HepG2 (cell line): Measurements from ENCODE around the gene KDM5A.

Experiments
- BRD4 ChIP-seq: sonication (generic); formaldehyde crosslinking; IDR thresholded peaks from 2 replicates; pipeline ENCODE4 v1.4.0; 2020; ENCODE audit warnings: missing genetic modification reagents
- ELF3 ChIP-seq: IDR thresholded peaks from 2 replicates; pipeline ENCODE4 v1.6.1; 2016; ENCODE audit warnings: missing genetic modification reagents, missing compliant biosample characterization
- HNRNPUL1 ChIP-seq: fragments of 200-400 bp; formaldehyde crosslinking; IDR thresholded peaks from 2 replicates; pipeline ENCODE4 v1.6.1; 2017; ENCODE audit warnings: low read depth, mild to moderate bottlenecking, low read length, moderate library complexity
- KDM6A ChIP-seq: IDR thresholded peaks from 2 replicates; pipeline ENCODE4 v1.6.1; 2016; ENCODE audit warnings: low read depth
- NCOR1 ChIP-seq: fragments of 200-600 bp; sonication (generic); IDR thresholded peaks from 2 replicates; pipeline ENCODE4 v1.7.0; 2017; ENCODE audit warnings: antibody characterized with exemption, low read length, borderline replicate concordance
- SP2 ChIP-seq: sonication (generic); formaldehyde crosslinking; IDR thresholded peaks from 2 replicates; pipeline ENCODE4 v1.5.1; 2020; ENCODE audit warnings: mild to moderate bottlenecking, missing genetic modification reagents
- TBX2 ChIP-seq: sonication (generic); formaldehyde crosslinking; IDR thresholded peaks from 2 replicates; pipeline ENCODE4 v1.5.0; 2020; ENCODE audit warnings: missing genetic modification reagents, mild to moderate bottlenecking, borderline replicate concordance
- ZNF138 ChIP-seq: sonication (generic); formaldehyde crosslinking; IDR thresholded peaks from 2 replicates; pipeline ENCODE4 v1.5.0; 2020; ENCODE audit warnings: mild to moderate bottlenecking, low read depth, missing genetic modification reagents
- ZNF331 ChIP-seq: sonication (generic); formaldehyde crosslinking; IDR thresholded peaks from 2 replicates; pipeline ENCODE4 v1.4.0; 2020; ENCODE audit warnings: missing genetic modification reagents
- ZNF34 ChIP-seq: sonication (generic); formaldehyde crosslinking; IDR thresholded peaks from 2 replicates; pipeline ENCODE4 v1.4.0; 2020; ENCODE audit warnings: mild to moderate bottlenecking, missing genetic modification reagents, borderline replicate concordance
- ZNF660 ChIP-seq: sonication (generic); formaldehyde crosslinking; IDR thresholded peaks from 2 replicates; pipeline ENCODE4 v1.5.1; 2020; ENCODE audit warnings: mild to moderate bottlenecking, low read depth, missing genetic modification reagents, borderline replicate concordance
- TF ChIP-seq, protein P1 (sequence below): sonication (generic); formaldehyde crosslinking; IDR thresholded peaks from 2 replicates; pipeline ENCODE4 v1.4.0; 2020; ENCODE audit warnings: missing genetic modification reagents
- TF ChIP-seq, protein P2 (sequence below): sonication (generic); formaldehyde crosslinking; IDR thresholded peaks from 2 replicates; pipeline ENCODE4 v1.5.0; 2020; ENCODE audit warnings: mild to moderate bottlenecking, missing genetic modification reagents, moderate library complexity
- TF ChIP-seq, protein P3 (sequence below): sonication (generic); formaldehyde crosslinking; IDR thresholded peaks from 2 replicates; pipeline ENCODE4 v1.5.0; 2020; ENCODE audit warnings: mild to moderate bottlenecking, missing genetic modification reagents

DNA sequence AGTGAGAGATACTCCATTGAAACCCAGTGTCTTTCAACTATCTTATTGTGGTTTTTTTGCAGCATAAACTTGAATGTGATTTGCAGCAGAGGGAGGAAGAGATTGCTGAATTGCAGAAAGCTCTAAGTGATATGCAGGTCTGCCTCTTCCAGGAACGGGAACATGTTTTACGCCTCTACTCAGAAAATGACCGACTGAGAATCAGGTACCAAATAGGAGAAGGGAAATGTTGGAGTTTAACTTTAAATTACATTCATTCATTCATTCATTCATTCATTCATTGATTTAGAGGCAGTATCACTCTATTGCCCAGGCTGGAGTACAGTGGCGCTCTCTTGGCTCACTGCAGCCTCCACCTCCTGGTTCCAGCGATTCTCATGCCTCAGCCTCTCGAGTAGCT is 29.3 kb upstream of the KDM5A start:
- no peak for TF ChIP-seq SP2
- TF ChIP-seq KDM6A (CRISPR knock-in tag) = no peak
- TF ChIP-seq, protein P1, sequence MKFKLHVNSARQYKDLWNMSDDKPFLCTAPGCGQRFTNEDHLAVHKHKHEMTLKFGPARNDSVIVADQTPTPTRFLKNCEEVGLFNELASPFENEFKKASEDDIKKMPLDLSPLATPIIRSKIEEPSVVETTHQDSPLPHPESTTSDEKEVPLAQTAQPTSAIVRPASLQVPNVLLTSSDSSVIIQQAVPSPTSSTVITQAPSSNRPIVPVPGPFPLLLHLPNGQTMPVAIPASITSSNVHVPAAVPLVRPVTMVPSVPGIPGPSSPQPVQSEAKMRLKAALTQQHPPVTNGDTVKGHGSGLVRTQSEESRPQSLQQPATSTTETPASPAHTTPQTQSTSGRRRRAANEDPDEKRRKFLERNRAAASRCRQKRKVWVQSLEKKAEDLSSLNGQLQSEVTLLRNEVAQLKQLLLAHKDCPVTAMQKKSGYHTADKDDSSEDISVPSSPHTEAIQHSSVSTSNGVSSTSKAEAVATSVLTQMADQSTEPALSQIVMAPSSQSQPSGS = no peak
- TF ChIP-seq TBX2 (CRISPR knock-in tag) = no peak
- TF ChIP-seq BRD4 (CRISPR knock-in tag) = no peak
- TF ChIP-seq ELF3 (CRISPR knock-in tag) = no peak
- TF ChIP-seq, protein P2, sequence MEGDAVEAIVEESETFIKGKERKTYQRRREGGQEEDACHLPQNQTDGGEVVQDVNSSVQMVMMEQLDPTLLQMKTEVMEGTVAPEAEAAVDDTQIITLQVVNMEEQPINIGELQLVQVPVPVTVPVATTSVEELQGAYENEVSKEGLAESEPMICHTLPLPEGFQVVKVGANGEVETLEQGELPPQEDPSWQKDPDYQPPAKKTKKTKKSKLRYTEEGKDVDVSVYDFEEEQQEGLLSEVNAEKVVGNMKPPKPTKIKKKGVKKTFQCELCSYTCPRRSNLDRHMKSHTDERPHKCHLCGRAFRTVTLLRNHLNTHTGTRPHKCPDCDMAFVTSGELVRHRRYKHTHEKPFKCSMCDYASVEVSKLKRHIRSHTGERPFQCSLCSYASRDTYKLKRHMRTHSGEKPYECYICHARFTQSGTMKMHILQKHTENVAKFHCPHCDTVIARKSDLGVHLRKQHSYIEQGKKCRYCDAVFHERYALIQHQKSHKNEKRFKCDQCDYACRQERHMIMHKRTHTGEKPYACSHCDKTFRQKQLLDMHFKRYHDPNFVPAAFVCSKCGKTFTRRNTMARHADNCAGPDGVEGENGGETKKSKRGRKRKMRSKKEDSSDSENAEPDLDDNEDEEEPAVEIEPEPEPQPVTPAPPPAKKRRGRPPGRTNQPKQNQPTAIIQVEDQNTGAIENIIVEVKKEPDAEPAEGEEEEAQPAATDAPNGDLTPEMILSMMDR (CRISPR knock-in tag) = no peak
- TF ChIP-seq, protein P3, sequence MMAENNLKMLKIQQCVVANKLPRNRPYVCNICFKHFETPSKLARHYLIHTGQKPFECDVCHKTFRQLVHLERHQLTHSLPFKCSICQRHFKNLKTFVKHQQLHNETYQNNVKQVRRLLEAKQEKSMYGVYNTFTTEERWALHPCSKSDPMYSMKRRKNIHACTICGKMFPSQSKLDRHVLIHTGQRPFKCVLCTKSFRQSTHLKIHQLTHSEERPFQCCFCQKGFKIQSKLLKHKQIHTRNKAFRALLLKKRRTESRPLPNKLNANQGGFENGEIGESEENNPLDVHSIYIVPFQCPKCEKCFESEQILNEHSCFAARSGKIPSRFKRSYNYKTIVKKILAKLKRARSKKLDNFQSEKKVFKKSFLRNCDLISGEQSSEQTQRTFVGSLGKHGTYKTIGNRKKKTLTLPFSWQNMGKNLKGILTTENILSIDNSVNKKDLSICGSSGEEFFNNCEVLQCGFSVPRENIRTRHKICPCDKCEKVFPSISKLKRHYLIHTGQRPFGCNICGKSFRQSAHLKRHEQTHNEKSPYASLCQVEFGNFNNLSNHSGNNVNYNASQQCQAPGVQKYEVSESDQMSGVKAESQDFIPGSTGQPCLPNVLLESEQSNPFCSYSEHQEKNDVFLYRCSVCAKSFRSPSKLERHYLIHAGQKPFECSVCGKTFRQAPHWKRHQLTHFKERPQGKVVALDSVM = no peak
- no peak for TF ChIP-seq ZNF34 (CRISPR knock-in tag)
- no peak for TF ChIP-seq ZNF138 (CRISPR knock-in tag)
- TF ChIP-seq NCOR1 = no peak
- no peak for TF ChIP-seq HNRNPUL1
- TF ChIP-seq ZNF331 (CRISPR knock-in tag) = no peak
- no peak for TF ChIP-seq ZNF660 (CRISPR knock-in tag)
